GM23338 (cell line): ENCODE results near the gene PHACTR2. TPM values are rescaled to one million over a fixed set of nuclear protein-coding genes. Genes with fewer than 3 reads are reported as not detected.

Experiments used
- ATAC-seq: fragments of 200-7000 bp; cut with Tn5 transposase; 3 replicates; pipeline ENCODE4 v1.9.1; 2020
- DNase-seq: peaks from one replicate; pipeline ENCODE4 v3.0.0-alpha.2; 2015; ENCODE audit warnings: low spot score
- H2AFZ ChIP-seq: fragments of 200-600 bp; sonication (generic); 2 replicates; pipeline ENCODE4 v1.8.0; 2016; ENCODE audit warnings: antibody characterized with exemption, mild to moderate bottlenecking, moderate library complexity
- H3F3A ChIP-seq: fragments of 200-600 bp; sonication (generic); replicated peaks from 2 replicates; pipeline ENCODE4 v1.8.0; 2017; ENCODE audit warnings: antibody characterized with exemption, mixed run types, low read depth
- H3K27ac ChIP-seq: fragments of 200-600 bp; sonication (generic); 2 replicates; pipeline ENCODE4 v1.6.1; 2016; ENCODE audit warnings: low read depth
- H3K27me3 ChIP-seq: fragments of 200-600 bp; sonication (generic); 2 replicates; pipeline ENCODE4 v1.8.0; 2016; ENCODE audit warnings: mild to moderate bottlenecking, mixed run types, moderate library complexity; ENCODE audit not compliant: insufficient read depth
- H3K36me3 ChIP-seq: fragments of 200-600 bp; sonication (generic); 2 replicates; pipeline ENCODE4 v1.8.0; 2016; ENCODE audit warnings: mild to moderate bottlenecking; ENCODE audit not compliant: insufficient read depth
- H3K4me1 ChIP-seq: fragments of 200-600 bp; sonication (generic); 2 replicates; pipeline ENCODE4 v1.8.0; 2016; ENCODE audit warnings: mild to moderate bottlenecking, moderate library complexity; ENCODE audit not compliant: insufficient read depth
- H3K4me2 ChIP-seq: fragments of 200-600 bp; sonication (generic); 2 replicates; pipeline ENCODE4 v1.7.1; 2017; ENCODE audit warnings: mixed run types
- H3K4me3 ChIP-seq: fragments of 200-600 bp; sonication (generic); 2 replicates; pipeline ENCODE4 v1.6.1; 2016; ENCODE audit warnings: mixed run types
- H3K79me2 ChIP-seq: fragments of 200-600 bp; sonication (generic); replicated peaks from 2 replicates; pipeline ENCODE4 v1.8.0; 2017; ENCODE audit warnings: mild to moderate bottlenecking; ENCODE audit not compliant: insufficient read depth
- H3K9me2 ChIP-seq: fragments of 200-600 bp; sonication (generic); 2 replicates; pipeline ENCODE4 v1.8.0; 2017; ENCODE audit not compliant: insufficient read depth
- H4K20me1 ChIP-seq: fragments of 200-600 bp; sonication (generic); replicated peaks from 2 replicates; pipeline ENCODE4 v1.8.0; 2017; ENCODE audit warnings: mild to moderate bottlenecking; ENCODE audit not compliant: insufficient read depth
- H3K27ac Mint-ChIP-seq: 2 replicates; pipeline ENCODE4 v1.8.0; 2020; ENCODE audit warnings: inconsistent platforms, mild to moderate bottlenecking, moderate library complexity, mixed read lengths
- H3K27me3 Mint-ChIP-seq: 3 replicates; pipeline ENCODE4 v1.8.0; 2022; ENCODE audit warnings: low read depth, mild to moderate bottlenecking, moderate library complexity, mixed read lengths, inconsistent platforms; ENCODE audit not compliant: insufficient read depth, poor library complexity
- H3K36me3 Mint-ChIP-seq: 3 replicates; pipeline ENCODE4 v1.8.0; 2021; ENCODE audit warnings: low read depth, mild to moderate bottlenecking, inconsistent platforms, moderate library complexity, mixed read lengths
- H3K4me1 Mint-ChIP-seq: 3 replicates; pipeline ENCODE4 v1.8.0; 2020; ENCODE audit warnings: mild to moderate bottlenecking, inconsistent platforms, mixed read lengths
- H3K4me3 Mint-ChIP-seq: 3 replicates; pipeline ENCODE4 v1.8.0; 2021; ENCODE audit warnings: moderate library complexity, mild to moderate bottlenecking, inconsistent platforms, mixed read lengths
- H3K9me3 Mint-ChIP-seq: 3 replicates; pipeline ENCODE4 v1.8.0; 2020; ENCODE audit warnings: moderate library complexity, mild to moderate bottlenecking, inconsistent platforms, mixed read lengths
- CTCF ChIP-seq, 2 experiments: fragments of 200-600 bp in 1 of 2; sonication (generic) in 1 of 2; conservative IDR thresholded peaks; 2 replicates each; pipeline versions ENCODE4 v1.5.1 to v1.6.1; 2016 to 2017; ENCODE audit warnings: antibody characterized with exemption in 2 of 2, low read depth in 2 of 2, mild to moderate bottlenecking in 2 of 2, moderate library complexity in 1 of 2
- EZH2 ChIP-seq: fragments of 200-600 bp; sonication (generic); IDR thresholded peaks from one replicate; pipeline ENCODE4 v1.8.0; 2017; ENCODE audit warnings: antibody characterized with exemption, mild to moderate bottlenecking, low read depth; ENCODE audit not compliant: unreplicated experiment
- JUNB ChIP-seq: IDR thresholded peaks from one replicate; pipeline ENCODE4 v1.6.1; 2016; ENCODE audit warnings: antibody characterized with exemption; ENCODE audit not compliant: unreplicated experiment
- POLR2AphosphoS5 ChIP-seq: IDR thresholded peaks from 2 replicates; pipeline ENCODE4 v1.6.1; 2016; ENCODE audit warnings: antibody characterized with exemption, low read depth
- REST ChIP-seq: IDR thresholded peaks from one replicate; pipeline ENCODE4 v1.6.1; 2018; ENCODE audit warnings: antibody characterized with exemption; ENCODE audit not compliant: unreplicated experiment
- STAT1 ChIP-seq: IDR thresholded peaks from one replicate; pipeline ENCODE4 v1.6.1; 2016; ENCODE audit warnings: antibody characterized with exemption; ENCODE audit not compliant: unreplicated experiment
- ZNF114 ChIP-seq: fragments of 250-450 bp; sonication (Bioruptor Pico); IDR thresholded peaks from 2 replicates; pipeline ENCODE4 v1.5.0; 2020; ENCODE audit warnings: mild to moderate bottlenecking, moderate library complexity
- polyA plus RNA-seq: library from polyadenylated mRNA; unstranded; fragments of >200 nt; fragmentation: Nextera tagmentation; extraction: Ambion mirVana; gene quantifications from 2 replicates; pipeline ENCODE4 v1.2.1, GENCODE V29; 2016
- total RNA-seq: library from RNA; depleted of rRNA; stranded (reverse); fragments of >200 nt; shearing (Covaris generic); gene quantifications from 2 replicates; pipeline ENCODE4 v1.2.3, GENCODE V29; 2014

PHACTR2 gene
- total and polyA plus RNA-seq, 2 experiments from 2014 or later: 67.7 to 105 TPM

GRCh38 chr6:143691155-143691554 is 13.4 kb downstream of the PHACTR2 start:
- Mint-ChIP-seq H3K4me3 (no peak overlapping the region), H3K4me1 (peaks cover 71% of the 10 kb centered on the region), H3K27ac (no peak overlapping the region), H3K36me3 (peaks cover 8% of the 10 kb centered on the region; the same call in 2 of the 3 replicates), H3K9me3 (no peaks in the 10 kb centered on the region), H3K27me3 (no peaks in the 10 kb centered on the region)
- ATAC-seq: no peak
- TF ChIP-seq CTCF (conservative IDR thresholded peaks at IDR 0.05; ENCODE audit: low read depth in 2 of 2) (no peak), STAT1 (no peak), REST (no peak), JUNB (no peak), ZNF114 (CRISPR knock-in tag) (no peak)
- no peaks in the 10 kb centered on the region for H4K20me1 ChIP-seq
- no peak overlapping the region for H3K4me3 ChIP-seq
- peak overlapping the region; percentile 72 for H3K27ac ChIP-seq
- no peak for DNase-seq
- H3K27me3 ChIP-seq: no peaks in the 10 kb centered on the region
- no peak overlapping the region for H2AFZ ChIP-seq
- H3K4me2 ChIP-seq: peak overlapping the region; percentile 45
- H3F3A ChIP-seq: no peaks in the 10 kb centered on the region
- peaks cover 67% of the 10 kb centered on the region for H3K4me1 ChIP-seq
- H3K36me3 ChIP-seq: no peaks in the 10 kb centered on the region
- 0 out of 2 replicates have a peak, but pooled peaks cover 3% of the 10 kb centered on the region for H3K9me2 ChIP-seq
- H3K79me2 ChIP-seq: peaks cover 94% of the 10 kb centered on the region

GRCh38 chr6:143691900-143692636 is 14.3 kb downstream of the PHACTR2 start:
- Histone ChIP-seq H3K36me3 (no peaks in the 10 kb centered on the region), H3K27ac (0 out of 2 replicates have a peak overlapping the region, but pooled peaks have one; percentile 3), H3F3A (no peaks in the 10 kb centered on the region), H3K4me3 (no peak overlapping the region), H3K4me1 (peaks cover 71% of the 10 kb centered on the region), H3K4me2 (peak overlapping the region; percentile 10), H2AFZ (no peak overlapping the region), H3K9me2 (0 out of 2 replicates have a peak, but pooled peaks cover 3% of the 10 kb centered on the region), H3K79me2 (peaks cover 94% of the 10 kb centered on the region), H3K27me3 (no peaks in the 10 kb centered on the region), H4K20me1 (no peaks in the 10 kb centered on the region)
- H3K9me3 Mint-ChIP-seq: no peaks in the 10 kb centered on the region
- peaks cover 68% of the 10 kb centered on the region for H3K4me1 Mint-ChIP-seq
- H3K36me3 Mint-ChIP-seq: peaks cover 8% of the 10 kb centered on the region; the same call in 2 of the 3 replicates
- DNase-seq: no peak
- H3K4me3 Mint-ChIP-seq: no peak overlapping the region
- H3K27ac Mint-ChIP-seq: 0 out of 2 replicates have a peak overlapping the region, but pooled peaks have one; percentile 29
- no peaks in the 10 kb centered on the region for H3K27me3 Mint-ChIP-seq
- ATAC-seq: no peak
- no peak for TF ChIP-seq STAT1
- TF ChIP-seq POLR2AphosphoS5: no peak
- no peak for TF ChIP-seq REST
- TF ChIP-seq EZH2: no peak
